ENCODE data around the gene CNTFR.
A peak's percentile ranks its signal among the peaks of the same experiment; 100 is the strongest.

Gene CNTFR

DNA sequence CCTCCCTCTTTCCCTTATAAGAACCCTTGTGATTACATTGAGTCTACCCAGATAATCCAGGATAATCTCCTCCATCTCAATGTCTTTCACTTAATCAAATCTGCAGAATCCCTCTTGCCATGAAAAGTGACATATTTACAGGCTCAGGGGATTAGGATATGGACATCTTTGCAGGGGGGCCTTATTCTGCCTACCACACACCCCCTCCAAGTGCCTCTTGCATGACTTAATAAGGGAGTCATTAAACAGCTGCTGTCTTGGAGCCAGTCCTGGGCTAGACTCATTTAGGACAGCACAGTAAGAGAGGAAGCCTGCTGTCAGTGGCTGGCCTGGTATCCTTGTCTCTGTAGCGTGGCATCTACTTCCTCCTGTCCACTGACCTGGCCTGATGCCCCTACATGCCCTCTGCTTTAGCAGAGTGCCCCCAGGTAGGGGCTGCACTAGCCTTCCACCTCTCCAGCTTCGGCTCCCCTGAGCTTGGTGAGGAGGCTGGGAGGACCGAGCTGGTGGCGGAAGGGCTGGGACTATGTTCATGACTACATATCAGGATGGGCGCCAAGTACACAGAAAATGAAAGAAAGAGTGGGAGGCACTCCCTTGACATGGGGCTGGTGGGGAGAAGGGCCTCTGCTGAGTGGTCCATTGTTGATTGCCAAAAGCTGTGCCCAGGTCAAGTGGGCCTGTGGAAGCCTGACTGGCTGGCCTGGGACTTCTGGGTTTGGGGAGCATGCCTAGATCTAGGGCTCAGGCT lies 84.0 kb downstream of the CNTFR start:
- no peak overlapping the region for H3K4me3 ChIP-seq (ENCODE audit: control insufficient read depth, low read depth, low read length)
- TF ChIP-seq CTCF (IDR thresholded peaks at IDR 0.05; ENCODE audit: control insufficient read depth, insufficient read depth, low read depth, low read length, missing control alignments), result no peak
- no peak for DNase-seq (ENCODE audit: low read depth)

GRCh38 chr9:34503406-34503805 lies 86.1 kb downstream of the CNTFR start:
- TF ChIP-seq CTCF (IDR thresholded peaks at IDR 0.05; ENCODE audit: control insufficient read depth, insufficient read depth, low read depth, low read length, missing control alignments), result no peak
- H3K4me3 ChIP-seq (ENCODE audit: control insufficient read depth, low read depth, low read length), result no peak overlapping the region
- DNase-seq (ENCODE audit: low read depth), result no peak

DNA sequence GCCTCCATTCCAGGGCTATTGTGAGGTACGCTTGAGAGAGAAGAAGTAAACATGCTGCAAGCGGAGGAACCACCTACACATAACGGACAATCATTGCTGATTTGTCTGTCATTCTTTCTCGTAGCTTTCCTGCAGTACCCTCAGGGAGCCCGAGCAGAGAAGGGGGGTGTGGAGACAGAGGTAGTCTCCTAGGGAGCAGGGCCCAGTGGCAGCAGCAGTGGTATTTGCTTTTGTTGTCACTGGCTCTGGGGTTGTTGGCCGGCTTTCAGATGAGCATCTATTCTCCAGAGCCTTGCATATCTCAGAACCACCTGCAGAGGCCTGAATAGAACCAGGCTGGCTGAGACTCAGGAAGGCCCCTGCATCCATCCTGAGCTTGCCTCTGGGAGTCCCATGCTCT lies 86.6 kb downstream of the CNTFR start:
- no peak overlapping the region for H3K4me3 ChIP-seq (ENCODE audit: control insufficient read depth, low read depth, low read length)
- TF ChIP-seq CTCF (IDR thresholded peaks at IDR 0.05; ENCODE audit: control insufficient read depth, insufficient read depth, low read depth, low read length, missing control alignments), result no peak
- DNase-seq (ENCODE audit: low read depth), result no peak

DNA sequence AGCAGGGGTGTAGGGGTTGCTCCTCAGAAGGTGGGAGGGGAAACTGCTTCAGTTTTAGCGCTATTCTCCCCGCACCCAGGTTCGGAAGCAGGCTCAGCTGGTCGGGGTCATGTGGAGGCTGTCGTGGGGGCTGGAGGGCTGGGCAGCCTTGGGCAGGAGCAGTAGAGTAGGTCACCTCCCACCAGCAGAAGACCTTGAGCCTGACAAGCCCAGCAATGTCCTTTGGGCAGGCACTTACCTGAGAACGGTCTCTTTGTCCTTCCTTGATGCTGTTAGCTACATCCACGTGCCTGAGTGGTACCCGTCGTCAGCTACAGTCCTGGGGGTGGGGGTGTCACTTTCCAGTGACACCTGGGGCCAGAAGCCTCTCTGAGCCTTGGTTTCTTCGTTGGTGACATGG lies 87.1 kb downstream of the CNTFR start:
- H3K4me3 ChIP-seq (ENCODE audit: control insufficient read depth, low read depth, low read length), result no peak overlapping the region
- no peak for TF ChIP-seq CTCF (IDR thresholded peaks at IDR 0.05; ENCODE audit: control insufficient read depth, insufficient read depth, low read depth, low read length, missing control alignments)
- no peak for DNase-seq (ENCODE audit: low read depth)

DNA sequence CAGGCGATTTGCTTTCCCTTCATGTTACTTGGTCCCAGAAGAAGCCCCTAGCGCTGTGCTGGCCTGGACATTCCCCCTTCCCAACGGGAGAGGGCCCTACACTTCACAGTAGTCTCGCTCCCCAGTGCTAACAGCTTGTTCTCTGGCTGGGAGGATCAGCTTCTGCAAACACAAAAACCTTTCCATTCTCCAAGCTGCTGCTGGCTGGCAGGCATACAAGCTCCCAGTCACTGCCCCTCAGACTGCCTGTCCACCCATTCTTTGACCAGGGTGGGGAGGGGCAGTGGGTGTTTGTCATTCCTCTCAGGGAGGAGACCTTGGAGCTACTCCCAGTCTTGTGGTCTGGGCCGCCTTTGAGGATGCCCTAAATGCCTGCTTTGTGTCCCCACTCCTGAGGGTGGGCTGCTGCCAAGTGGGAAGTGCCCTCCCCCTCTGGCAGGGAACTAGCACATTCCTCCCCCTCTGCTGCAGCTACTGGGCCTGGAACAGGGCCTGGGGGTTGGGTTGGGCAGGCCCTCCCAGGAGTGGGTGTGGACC lies 87.6 kb downstream of the CNTFR start:
- peak; percentile 29 for DNase-seq (ENCODE audit: low read depth)
- TF ChIP-seq CTCF (IDR thresholded peaks at IDR 0.05; ENCODE audit: control insufficient read depth, insufficient read depth, low read depth, low read length, missing control alignments), result peak; percentile 39
- H3K4me3 ChIP-seq (ENCODE audit: control insufficient read depth, low read depth, low read length), result no peak overlapping the region

All from AG09309 (cell line).